ENCODE measurements around the gene SUCLA2.

DNA sequence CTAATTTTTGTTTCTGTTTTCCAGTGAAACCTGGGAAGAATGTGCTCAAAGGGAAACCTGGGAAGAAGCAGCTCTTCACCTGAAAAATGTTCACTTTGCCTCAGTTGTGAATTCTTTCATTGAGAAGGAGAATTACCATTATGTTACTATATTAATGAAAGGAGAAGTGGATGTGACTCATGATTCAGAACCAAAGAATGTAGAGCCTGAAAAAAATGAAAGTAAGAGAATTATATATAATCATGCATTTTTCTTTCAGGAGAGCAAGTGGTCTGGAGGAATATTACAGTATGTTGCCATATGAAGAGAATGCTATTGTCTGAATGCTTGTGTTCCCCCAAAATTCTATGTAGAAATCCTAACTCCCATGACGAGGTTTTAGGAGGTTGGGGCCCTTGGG lies 39.8 kb upstream of the SUCLA2 start:
- TF ChIP-seq, protein P1, sequence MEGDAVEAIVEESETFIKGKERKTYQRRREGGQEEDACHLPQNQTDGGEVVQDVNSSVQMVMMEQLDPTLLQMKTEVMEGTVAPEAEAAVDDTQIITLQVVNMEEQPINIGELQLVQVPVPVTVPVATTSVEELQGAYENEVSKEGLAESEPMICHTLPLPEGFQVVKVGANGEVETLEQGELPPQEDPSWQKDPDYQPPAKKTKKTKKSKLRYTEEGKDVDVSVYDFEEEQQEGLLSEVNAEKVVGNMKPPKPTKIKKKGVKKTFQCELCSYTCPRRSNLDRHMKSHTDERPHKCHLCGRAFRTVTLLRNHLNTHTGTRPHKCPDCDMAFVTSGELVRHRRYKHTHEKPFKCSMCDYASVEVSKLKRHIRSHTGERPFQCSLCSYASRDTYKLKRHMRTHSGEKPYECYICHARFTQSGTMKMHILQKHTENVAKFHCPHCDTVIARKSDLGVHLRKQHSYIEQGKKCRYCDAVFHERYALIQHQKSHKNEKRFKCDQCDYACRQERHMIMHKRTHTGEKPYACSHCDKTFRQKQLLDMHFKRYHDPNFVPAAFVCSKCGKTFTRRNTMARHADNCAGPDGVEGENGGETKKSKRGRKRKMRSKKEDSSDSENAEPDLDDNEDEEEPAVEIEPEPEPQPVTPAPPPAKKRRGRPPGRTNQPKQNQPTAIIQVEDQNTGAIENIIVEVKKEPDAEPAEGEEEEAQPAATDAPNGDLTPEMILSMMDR (IDR thresholded peaks at IDR 0.05), result no peak
- TF ChIP-seq POLR2A (IDR thresholded peaks at IDR 0.05), result no peak
- TF ChIP-seq POLR2AphosphoS5 (IDR thresholded peaks at IDR 0.05), result no peak
- TF ChIP-seq EP300 (IDR thresholded peaks at IDR 0.05), result no peak
